SK-N-SH (cell line): Measurements from ENCODE around the gene TMX1. TPM values are rescaled to one million over a fixed set of nuclear protein-coding genes. Genes with fewer than 3 reads are reported as not detected.

Experiments used
- CTCF ChIA-PET: fragments of 300-600, 350-600 bp; formaldehyde crosslinking; extraction: SDS; loops from one replicate; lab custom pipeline; 2021; lab: Yijun Ruan, JAX
- POLR2A ChIA-PET: fragments of 350-600 bp; sonication (Branson Sonifier 250); formaldehyde crosslinking; extraction: SDS; loops from one replicate; lab custom pipeline; 2020; ENCODE audit warnings: antibody characterized with exemption, inconsistent platforms; lab: Yijun Ruan, JAX
- DNase-seq: peaks from one replicate; pipeline ENCODE4 v3.0.0; 2012
- H2AFZ ChIP-seq: fragments of 200-600 bp; sonication (generic); 2 replicates; pipeline ENCODE4 v1.8.1; 2016; ENCODE audit warnings: antibody characterized with exemption, mild to moderate bottlenecking, low read depth
- H3F3A ChIP-seq: fragments of 200-600 bp; sonication (generic); replicated peaks from 2 replicates; pipeline ENCODE3; 2016; ENCODE audit warnings: antibody characterized with exemption, mild to moderate bottlenecking; ENCODE audit not compliant: insufficient read depth
- H3K27ac ChIP-seq, 2 experiments: fragments of 200-500 bp in 1 of 2; fragments of 200-600 bp in 1 of 2; sonication (Bioruptor generic) in 1 of 2; sonication (generic), shearing (Covaris generic) in 1 of 2; 2 replicates each; pipeline versions ENCODE4 v1.5.1 to v1.6.1; 2014 to 2016; ENCODE audit warnings: low read depth in 2 of 2, inconsistent platforms in 1 of 2, low read length in 1 of 2, mild to moderate bottlenecking in 1 of 2, mixed read lengths in 1 of 2
- H3K27me3 ChIP-seq: fragments of 200-600 bp; sonication (generic), shearing (Covaris generic); 2 replicates; pipeline ENCODE4 v1.6.1; 2016; ENCODE audit warnings: mixed run types; ENCODE audit not compliant: insufficient read depth
- H3K36me3 ChIP-seq, 2 experiments: fragments of 200-500 bp in 1 of 2; fragments of 200-600 bp in 1 of 2; sonication (Bioruptor generic) in 1 of 2; sonication (generic) in 1 of 2; replicated peaks in 1 of 2; 2 replicates each; pipeline versions ENCODE3 to v1.5.1; 2014 to 2016; ENCODE audit warnings: low read length in 1 of 2, mild to moderate bottlenecking in 1 of 2; ENCODE audit not compliant: insufficient read depth in 2 of 2, control insufficient read depth in 1 of 2
- H3K4me1 ChIP-seq, 2 experiments: fragments of 200-500 bp in 1 of 2; fragments of 200-600 bp in 1 of 2; sonication (Bioruptor generic) in 1 of 2; sonication (generic), shearing (Covaris generic) in 1 of 2; 2 replicates each; pipeline versions ENCODE4 v1.5.1 to v1.6.1; 2014 to 2016; ENCODE audit warnings: low read depth in 1 of 2, low read length in 1 of 2, mixed run types in 1 of 2; ENCODE audit not compliant: insufficient read depth in 2 of 2, control insufficient read depth in 1 of 2
- H3K4me2 ChIP-seq: fragments of 200-600 bp; sonication (generic), shearing (Covaris generic); 2 replicates; pipeline ENCODE4 v1.6.1; 2017; ENCODE audit warnings: mixed run types
- H3K4me3 ChIP-seq, 2 experiments: fragments of 200-500 bp in 1 of 2; fragments of 200-600 bp in 1 of 2; sonication (Bioruptor generic) in 1 of 2; sonication (generic), shearing (Covaris generic) in 1 of 2; 2 replicates each; pipeline versions ENCODE4 v1.5.1 to v1.8.1; 2014 to 2016; ENCODE audit warnings: low read depth in 2 of 2, inconsistent platforms in 1 of 2, low read length in 1 of 2, mild to moderate bottlenecking in 1 of 2, mixed read lengths in 1 of 2, moderate library complexity in 1 of 2
- H3K79me2 ChIP-seq: fragments of 200-600 bp; sonication (generic); 2 replicates; pipeline ENCODE4 v1.8.1; 2017; ENCODE audit warnings: mild to moderate bottlenecking; ENCODE audit not compliant: insufficient read depth
- H3K9ac ChIP-seq: fragments of 200-600 bp; sonication (generic); 2 replicates; pipeline ENCODE4 v1.6.1; 2017; ENCODE audit warnings: mixed run types
- H3K9me2 ChIP-seq: fragments of 200-600 bp; sonication (generic); 2 replicates; pipeline ENCODE4 v1.6.1; 2017; ENCODE audit warnings: mixed run types
- H3K9me3 ChIP-seq: fragments of 200-600 bp; sonication (generic); 2 replicates; pipeline ENCODE4 v1.6.1; 2017; ENCODE audit warnings: mixed run types, mild to moderate bottlenecking, moderate library complexity
- H4K20me1 ChIP-seq: fragments of 200-600 bp; sonication (generic); 2 replicates; pipeline ENCODE4 v1.6.1; 2017; ENCODE audit warnings: mild to moderate bottlenecking, mixed run types; ENCODE audit not compliant: insufficient read depth
- CHD2 ChIP-seq: fragments of 150-350 bp; IDR thresholded peaks from 2 replicates; pipeline ENCODE4 v1.6.1; 2018; ENCODE audit warnings: low read length; ENCODE audit not compliant: partially characterized antibody
- ELF1 ChIP-seq: IDR thresholded peaks from 2 replicates; pipeline ENCODE4 v1.4.0; 2012
- EZH2phosphoT487 ChIP-seq: fragments of 200-600 bp; sonication (generic); IDR thresholded peaks from 2 replicates; pipeline ENCODE4 v1.6.1; 2017; ENCODE audit warnings: low read depth, mixed run types, mild to moderate bottlenecking, antibody characterized with exemption, moderate library complexity, borderline replicate concordance
- FOXJ3 ChIP-seq: sonication (generic); formaldehyde crosslinking; IDR thresholded peaks from 2 replicates; pipeline ENCODE4 v1.5.1; 2020; ENCODE audit warnings: mild to moderate bottlenecking, missing genetic modification reagents
- FOXM1 ChIP-seq: IDR thresholded peaks from 2 replicates; pipeline ENCODE4 v1.4.0; 2012; ENCODE audit warnings: low read depth, mild to moderate bottlenecking
- NFIC ChIP-seq: IDR thresholded peaks from 2 replicates; pipeline ENCODE4 v1.4.0; 2012; ENCODE audit warnings: borderline replicate concordance
- NRF1 ChIP-seq: IDR thresholded peaks from 2 replicates; pipeline ENCODE4 v1.6.1; 2012; ENCODE audit warnings: low read depth, mild to moderate bottlenecking, low read length
- POLR2AphosphoS5 ChIP-seq: IDR thresholded peaks from 2 replicates; pipeline ENCODE4 v1.6.1; 2012; ENCODE audit warnings: low read depth, low read length
- RAD21 ChIP-seq: IDR thresholded peaks from 2 replicates; pipeline ENCODE4 v1.6.1; 2012; ENCODE audit warnings: mild to moderate bottlenecking, low read length
- RFX5 ChIP-seq: IDR thresholded peaks from 2 replicates; pipeline ENCODE4 v1.6.1; 2012; ENCODE audit warnings: mild to moderate bottlenecking, improper control_type of control experiment, low read length
- RXRA ChIP-seq: IDR thresholded peaks from 2 replicates; pipeline ENCODE4 v1.4.0; 2012; ENCODE audit warnings: low read depth, mild to moderate bottlenecking, borderline replicate concordance
- TAF1 ChIP-seq: IDR thresholded peaks from 2 replicates; pipeline ENCODE4 v1.6.1; 2012; ENCODE audit warnings: low read depth, mild to moderate bottlenecking, low read length, moderate library complexity, borderline replicate concordance
- TCF12 ChIP-seq: IDR thresholded peaks from 2 replicates; pipeline ENCODE4 v1.4.0; 2012
- WGBS: methylation state at CpG from one replicate; pipeline ENCODE4 v1.1.6; 2017; ENCODE audit warnings: low lambda C conversion rate; 5-methylcytosine and 5-hydroxymethylcytosine counted together
- polyA plus RNA-seq, 3 experiments: library from polyadenylated mRNA; depleted of rRNA; stranded (reverse); fragments of >200 nt; gene quantifications; 2 replicates each; pipeline ENCODE4 v1.2.3, GENCODE V29; 2012
- TF ChIP-seq, protein P1 (sequence below): IDR thresholded peaks from 2 replicates; pipeline ENCODE4 v1.4.0; 2012; ENCODE audit warnings: low read depth, borderline replicate concordance
- TF ChIP-seq, protein P2 (sequence below): IDR thresholded peaks from 2 replicates; pipeline ENCODE4 v1.4.0; 2012; ENCODE audit warnings: low read depth
- TF ChIP-seq, protein P3 (sequence below): IDR thresholded peaks from 2 replicates; pipeline ENCODE4 v1.6.1; 2012; ENCODE audit warnings: mild to moderate bottlenecking, low read depth, low read length, moderate library complexity

The TMX1 gene
- polyA plus RNA-seq, 1 of the 3 experiments (the other 2 are of a cell fraction), result 16.1 TPM

DNA sequence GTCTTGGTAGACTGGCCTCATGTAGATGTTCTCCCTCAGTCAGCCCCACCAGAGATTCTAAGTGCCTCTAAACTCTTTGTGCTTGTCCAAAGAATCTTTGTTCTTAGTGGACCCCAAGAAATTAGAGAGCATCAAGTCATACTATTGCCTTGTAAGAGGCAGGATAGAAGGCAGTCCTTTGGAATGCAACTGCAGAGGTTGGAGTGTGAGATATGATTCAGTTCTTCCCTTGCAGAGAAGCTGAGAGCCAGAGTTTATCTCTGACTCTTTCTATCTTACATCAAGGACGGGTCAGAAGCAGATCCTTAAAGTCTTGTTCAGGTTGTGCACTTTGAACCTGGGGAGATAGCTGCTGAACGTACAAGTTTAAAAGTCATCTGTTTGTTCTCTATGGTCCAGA is 21.1 kb downstream of the TMX1 start:
- CTCF ChIA-PET, result interaction anchor here (0.7 to 2.3 kb wide), 3 partner anchors 22 to 515 kb away, joined by 3 to 7 read pairs (median 3); no protein-coding TSS in a partner anchor

DNA sequence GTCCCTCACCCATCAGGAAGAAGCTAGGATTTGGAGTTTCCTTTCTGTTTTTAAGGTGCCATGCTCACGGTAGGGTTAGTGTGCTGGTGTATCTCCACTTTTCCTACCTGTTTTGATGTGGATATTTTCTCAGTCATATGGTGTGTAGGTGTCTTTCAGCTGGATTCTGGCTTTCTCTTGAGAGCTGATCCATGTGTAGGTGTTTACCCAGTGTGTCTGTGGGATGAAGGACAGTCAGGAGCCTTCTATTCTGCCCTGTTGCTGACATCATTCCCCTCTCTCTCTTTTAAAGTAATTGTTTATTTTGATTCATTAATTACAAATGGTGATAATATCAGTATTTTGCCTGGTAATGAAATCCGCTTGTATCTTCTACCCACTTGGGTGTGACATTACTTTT is 22.8 kb downstream of the TMX1 start:
- Histone ChIP-seq H3K36me3 (peaks cover 20 to 36% of the 10 kb centered on the region in 2 experiments), H3K27ac (no peak overlapping the region), H3K4me2 (no peak overlapping the region), H3K79me2 (no peaks in the 10 kb centered on the region), H3K4me3 (no peak overlapping the region), H3K9me2 (no peaks in the 10 kb centered on the region), H3K9ac (no peak overlapping the region), H4K20me1 (no peaks in the 10 kb centered on the region), H3K27me3 (no peaks in the 10 kb centered on the region), H3F3A (no peaks in the 10 kb centered on the region), H3K9me3 (no peaks in the 10 kb centered on the region), H2AFZ (no peak overlapping the region), H3K4me1 (no peaks in the 10 kb centered on the region; a peak in 1 of 4 replicates)
- WGBS, result 96% methylated on average over 2 of the region's 2 CpGs
- CTCF ChIA-PET, result interaction anchor here (1.3 to 2.4 kb wide), 3 partner anchors 13 to 514 kb away, joined by 3 to 13 read pairs (median 7); no protein-coding TSS in a partner anchor
- no peak for DNase-seq
- TF ChIP-seq, protein P1, sequence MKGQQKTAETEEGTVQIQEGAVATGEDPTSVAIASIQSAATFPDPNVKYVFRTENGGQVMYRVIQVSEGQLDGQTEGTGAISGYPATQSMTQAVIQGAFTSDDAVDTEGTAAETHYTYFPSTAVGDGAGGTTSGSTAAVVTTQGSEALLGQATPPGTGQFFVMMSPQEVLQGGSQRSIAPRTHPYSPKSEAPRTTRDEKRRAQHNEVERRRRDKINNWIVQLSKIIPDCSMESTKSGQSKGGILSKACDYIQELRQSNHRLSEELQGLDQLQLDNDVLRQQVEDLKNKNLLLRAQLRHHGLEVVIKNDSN, result no peak
- TF ChIP-seq FOXM1 (no peak), RXRA (no peak), TAF1 (no peak), NFIC (no peak), CHD2 (no peak)
- POLR2A ChIA-PET, result no interaction called here

More for the DNA sequence above, 21.1 kb downstream of the TMX1 start:
- Histone ChIP-seq H3K79me2 (no peaks in the 10 kb centered on the region), H3K9ac (no peak overlapping the region), H2AFZ (no peak overlapping the region), H3K4me2 (no peak overlapping the region), H3F3A (no peaks in the 10 kb centered on the region), H3K4me3 (no peak overlapping the region), H3K36me3 (peaks cover 30 to 50% of the 10 kb centered on the region in 2 experiments), H3K4me1 (no peaks in the 10 kb centered on the region; a peak in 1 of 4 replicates), H3K9me2 (no peaks in the 10 kb centered on the region), H4K20me1 (no peaks in the 10 kb centered on the region), H3K27ac (no peak overlapping the region), H3K9me3 (no peaks in the 10 kb centered on the region), H3K27me3 (no peaks in the 10 kb centered on the region)
- POLR2A ChIA-PET, result no interaction called here
- TF ChIP-seq NRF1 (no peak), RFX5 (no peak), EZH2phosphoT487 (no peak)
- TF ChIP-seq, protein P2, sequence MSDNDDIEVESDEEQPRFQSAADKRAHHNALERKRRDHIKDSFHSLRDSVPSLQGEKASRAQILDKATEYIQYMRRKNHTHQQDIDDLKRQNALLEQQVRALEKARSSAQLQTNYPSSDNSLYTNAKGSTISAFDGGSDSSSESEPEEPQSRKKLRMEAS, result no peak
- 100% methylated on average over 2 of the region's 2 CpGs for WGBS
- no peak for DNase-seq

DNA sequence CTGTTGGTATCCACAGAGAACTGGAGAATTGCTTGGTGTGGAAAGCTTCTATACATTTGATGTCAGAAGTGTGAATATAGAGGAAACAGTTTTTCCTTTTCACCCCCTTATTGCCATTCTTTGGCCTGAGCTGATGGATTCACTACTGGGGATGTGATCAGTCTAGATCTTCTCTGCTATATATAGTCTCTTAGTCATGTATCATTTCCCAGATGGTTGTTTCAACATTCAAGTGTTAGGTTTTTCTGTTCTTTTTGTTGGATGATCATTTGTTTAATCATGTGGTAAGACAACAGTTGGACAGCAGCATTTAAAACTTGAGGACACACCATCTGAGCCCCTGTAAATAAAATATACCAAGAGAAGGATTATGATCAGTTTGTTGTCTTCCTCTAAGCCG is 29.6 kb downstream of the TMX1 start:
- Histone ChIP-seq H3K4me1 (no peaks in the 10 kb centered on the region), H3K27me3 (no peaks in the 10 kb centered on the region), H4K20me1 (no peaks in the 10 kb centered on the region), H3F3A (no peaks in the 10 kb centered on the region), H3K4me2 (no peak overlapping the region), H3K9ac (no peak overlapping the region), H3K27ac (no peak overlapping the region), H3K9me2 (no peaks in the 10 kb centered on the region), H3K36me3 (peaks cover 0 to 6% of the 10 kb centered on the region in 2 experiments), H3K79me2 (no peaks in the 10 kb centered on the region), H3K9me3 (no peaks in the 10 kb centered on the region), H2AFZ (no peak overlapping the region), H3K4me3 (no peak overlapping the region)
- CTCF ChIA-PET, result interaction anchor here (0.9 to 2.2 kb wide), 6 partner anchors 10 to 709 kb away, joined by 3 to 12 read pairs (median 4); partner anchors contain the start of gene TMX1
- POLR2A ChIA-PET, result no interaction called here
- 100% methylated on average over 1 of the region's 1 CpG for WGBS
- DNase-seq, result no peak
- TF ChIP-seq TCF12 (no peak), POLR2AphosphoS5 (no peak), FOXJ3 (CRISPR knock-in tag) (no peak), ELF1 (no peak), RXRA (no peak), RAD21 (no peak)
- TF ChIP-seq, protein P3, sequence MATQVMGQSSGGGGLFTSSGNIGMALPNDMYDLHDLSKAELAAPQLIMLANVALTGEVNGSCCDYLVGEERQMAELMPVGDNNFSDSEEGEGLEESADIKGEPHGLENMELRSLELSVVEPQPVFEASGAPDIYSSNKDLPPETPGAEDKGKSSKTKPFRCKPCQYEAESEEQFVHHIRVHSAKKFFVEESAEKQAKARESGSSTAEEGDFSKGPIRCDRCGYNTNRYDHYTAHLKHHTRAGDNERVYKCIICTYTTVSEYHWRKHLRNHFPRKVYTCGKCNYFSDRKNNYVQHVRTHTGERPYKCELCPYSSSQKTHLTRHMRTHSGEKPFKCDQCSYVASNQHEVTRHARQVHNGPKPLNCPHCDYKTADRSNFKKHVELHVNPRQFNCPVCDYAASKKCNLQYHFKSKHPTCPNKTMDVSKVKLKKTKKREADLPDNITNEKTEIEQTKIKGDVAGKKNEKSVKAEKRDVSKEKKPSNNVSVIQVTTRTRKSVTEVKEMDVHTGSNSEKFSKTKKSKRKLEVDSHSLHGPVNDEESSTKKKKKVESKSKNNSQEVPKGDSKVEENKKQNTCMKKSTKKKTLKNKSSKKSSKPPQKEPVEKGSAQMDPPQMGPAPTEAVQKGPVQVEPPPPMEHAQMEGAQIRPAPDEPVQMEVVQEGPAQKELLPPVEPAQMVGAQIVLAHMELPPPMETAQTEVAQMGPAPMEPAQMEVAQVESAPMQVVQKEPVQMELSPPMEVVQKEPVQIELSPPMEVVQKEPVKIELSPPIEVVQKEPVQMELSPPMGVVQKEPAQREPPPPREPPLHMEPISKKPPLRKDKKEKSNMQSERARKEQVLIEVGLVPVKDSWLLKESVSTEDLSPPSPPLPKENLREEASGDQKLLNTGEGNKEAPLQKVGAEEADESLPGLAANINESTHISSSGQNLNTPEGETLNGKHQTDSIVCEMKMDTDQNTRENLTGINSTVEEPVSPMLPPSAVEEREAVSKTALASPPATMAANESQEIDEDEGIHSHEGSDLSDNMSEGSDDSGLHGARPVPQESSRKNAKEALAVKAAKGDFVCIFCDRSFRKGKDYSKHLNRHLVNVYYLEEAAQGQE, result no peak
- TF ChIP-seq, protein P1, result no peak
